Right atrium auricular region (tissue), 2 donors: ENCODE results near the gene ATP13A2. TPM values are rescaled to one million over a fixed set of nuclear protein-coding genes. Genes with fewer than 3 reads are reported as not detected.

ENCODE experiments used
- DNase-seq: peaks from one replicate; pipeline ENCODE4 v3.0.0-alpha.2; 2019; ENCODE audit warnings: low spot score
- H3K27ac ChIP-seq, 2 donors: fragments of 200-600 bp; sonication (generic); 1 replicate in 1 of 2; 2 replicates in 1 of 2; pipeline ENCODE4 v1.5.1; 2016 to 2019
- H3K27me3 ChIP-seq, 2 donors: fragments of 200-600 bp; sonication (generic); one replicate each; pipeline versions ENCODE4 v1.5.1 to v1.6.0; 2017 to 2019
- H3K36me3 ChIP-seq: fragments of 200-600 bp; sonication (generic); one replicate; pipeline ENCODE4 v1.5.1; 2016
- H3K4me1 ChIP-seq, 2 donors: fragments of 200-600 bp; sonication (generic); one replicate each; pipeline versions ENCODE4 v1.5.1 to v1.6.0; 2017 to 2019
- H3K4me3 ChIP-seq, 2 donors: fragments of 200-600 bp; sonication (generic); 1 replicate in 1 of 2; 2 replicates in 1 of 2; pipeline ENCODE4 v1.5.1; 2017 to 2019; ENCODE audit warnings: mild to moderate bottlenecking in 1 of 2, moderate library complexity in 1 of 2
- H3K9me3 ChIP-seq, 2 donors: fragments of 200-600 bp; sonication (generic); one replicate each; pipeline ENCODE4 v1.5.1; 2019
- total RNA-seq, 2 donors: library from RNA; depleted of rRNA; stranded (reverse); fragments of >200 nt; gene quantifications; one replicate each; pipeline ENCODE4 v1.1.0, GENCODE V29; 2016
- TF ChIP-seq, protein P1 (sequence below), 2 donors: fragments of 200-600 bp; sonication (generic); IDR thresholded peaks; one replicate each; pipeline ENCODE4 v1.5.1; 2019; ENCODE audit warnings: antibody characterized with exemption in 2 of 2

The ATP13A2 gene
- total RNA-seq, 2 donors from 2014 or later, result 13.6 to 24.2 TPM

DNA sequence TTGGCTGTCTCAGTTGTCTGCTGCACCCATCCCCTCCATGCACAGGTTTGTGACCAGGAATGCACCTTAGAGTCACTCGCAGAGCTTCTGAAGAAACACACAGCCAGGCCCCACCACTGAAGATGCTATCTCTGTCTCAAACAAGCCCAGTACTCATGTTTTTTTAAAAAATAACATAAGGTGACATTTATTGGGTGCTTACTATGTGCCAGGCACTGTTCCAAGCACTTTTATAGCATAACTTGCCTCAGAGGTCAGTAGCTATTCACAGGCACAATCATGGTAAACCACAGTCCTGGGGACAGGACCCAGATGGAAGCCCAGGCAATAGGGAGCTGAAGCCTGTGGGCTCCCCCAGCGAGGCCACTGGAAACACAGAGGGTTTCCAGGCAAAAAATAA lies 8.8 kb upstream of the ATP13A2 start:
- Histone ChIP-seq H3K4me3 (no peak overlapping the region), H3K9me3 (no peaks in the 10 kb centered on the region), H3K4me1 (no peaks in the 10 kb centered on the region), H3K27ac (no peak overlapping the region), H3K36me3 (peaks cover 77% of the 10 kb centered on the region), H3K27me3 (no peaks in the 10 kb centered on the region)
- DNase-seq, result no peak
- TF ChIP-seq, protein P1, sequence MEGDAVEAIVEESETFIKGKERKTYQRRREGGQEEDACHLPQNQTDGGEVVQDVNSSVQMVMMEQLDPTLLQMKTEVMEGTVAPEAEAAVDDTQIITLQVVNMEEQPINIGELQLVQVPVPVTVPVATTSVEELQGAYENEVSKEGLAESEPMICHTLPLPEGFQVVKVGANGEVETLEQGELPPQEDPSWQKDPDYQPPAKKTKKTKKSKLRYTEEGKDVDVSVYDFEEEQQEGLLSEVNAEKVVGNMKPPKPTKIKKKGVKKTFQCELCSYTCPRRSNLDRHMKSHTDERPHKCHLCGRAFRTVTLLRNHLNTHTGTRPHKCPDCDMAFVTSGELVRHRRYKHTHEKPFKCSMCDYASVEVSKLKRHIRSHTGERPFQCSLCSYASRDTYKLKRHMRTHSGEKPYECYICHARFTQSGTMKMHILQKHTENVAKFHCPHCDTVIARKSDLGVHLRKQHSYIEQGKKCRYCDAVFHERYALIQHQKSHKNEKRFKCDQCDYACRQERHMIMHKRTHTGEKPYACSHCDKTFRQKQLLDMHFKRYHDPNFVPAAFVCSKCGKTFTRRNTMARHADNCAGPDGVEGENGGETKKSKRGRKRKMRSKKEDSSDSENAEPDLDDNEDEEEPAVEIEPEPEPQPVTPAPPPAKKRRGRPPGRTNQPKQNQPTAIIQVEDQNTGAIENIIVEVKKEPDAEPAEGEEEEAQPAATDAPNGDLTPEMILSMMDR (IDR thresholded peaks at IDR 0.05), result no peak

DNA sequence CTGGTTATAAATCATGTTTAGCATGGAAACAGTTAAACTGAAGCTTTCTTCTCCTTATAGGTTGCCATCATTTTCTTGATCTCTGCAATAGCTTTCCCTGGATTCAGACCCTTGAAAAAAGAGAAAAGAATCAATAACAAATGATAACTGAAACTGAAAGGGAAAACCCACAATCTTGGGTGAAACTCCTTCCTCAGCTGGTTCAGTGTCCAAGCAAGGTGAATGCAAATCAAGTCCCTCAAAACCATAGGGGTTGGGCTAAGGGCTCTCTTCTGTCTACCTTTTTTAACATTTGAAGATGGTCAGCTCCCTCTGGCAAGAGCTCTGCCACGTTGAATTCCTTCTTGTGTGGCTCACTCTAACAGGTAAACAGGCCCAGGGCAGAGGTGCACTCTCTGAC lies 7.1 kb upstream of the ATP13A2 start:
- DNase-seq, result no peak
- no peaks in the 10 kb centered on the region for H3K27me3 ChIP-seq
- H3K27ac ChIP-seq, result no peak overlapping the region
- no peaks in the 10 kb centered on the region for H3K4me1 ChIP-seq
- no peaks in the 10 kb centered on the region for H3K9me3 ChIP-seq
- TF ChIP-seq, protein P1 (IDR thresholded peaks at IDR 0.05), result no peak
- no peak overlapping the region for H3K4me3 ChIP-seq
- H3K36me3 ChIP-seq, result peaks cover 61% of the 10 kb centered on the region

DNA sequence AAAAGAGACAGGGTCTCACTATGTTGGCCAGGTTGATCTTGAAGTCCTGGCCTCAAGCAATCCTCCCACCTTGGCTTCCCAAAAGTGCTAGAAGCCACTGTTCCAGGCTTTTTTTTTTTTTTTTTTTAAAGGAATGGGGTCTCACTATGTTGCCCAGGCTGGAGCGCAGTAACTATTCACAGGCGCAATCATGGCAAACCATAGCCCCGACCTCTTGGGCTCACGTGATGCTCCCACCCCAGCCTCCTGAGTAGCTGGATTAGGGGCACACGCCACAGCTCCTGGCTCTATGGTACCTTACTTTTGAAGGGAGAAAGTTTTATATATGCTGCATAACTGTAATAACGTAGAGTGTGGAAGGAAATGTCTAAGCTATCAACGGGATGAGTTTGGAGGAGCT lies 5.7 kb upstream of the ATP13A2 start:
- TF ChIP-seq, protein P1 (IDR thresholded peaks at IDR 0.05), result no peak
- DNase-seq, result no peak
- Histone ChIP-seq H3K4me3 (no peak overlapping the region), H3K4me1 (peaks cover 0 to 3% of the 10 kb centered on the region in 2 donors), H3K9me3 (no peaks in the 10 kb centered on the region), H3K27me3 (no peaks in the 10 kb centered on the region), H3K36me3 (peaks cover 47% of the 10 kb centered on the region), H3K27ac (no peak overlapping the region)

DNA sequence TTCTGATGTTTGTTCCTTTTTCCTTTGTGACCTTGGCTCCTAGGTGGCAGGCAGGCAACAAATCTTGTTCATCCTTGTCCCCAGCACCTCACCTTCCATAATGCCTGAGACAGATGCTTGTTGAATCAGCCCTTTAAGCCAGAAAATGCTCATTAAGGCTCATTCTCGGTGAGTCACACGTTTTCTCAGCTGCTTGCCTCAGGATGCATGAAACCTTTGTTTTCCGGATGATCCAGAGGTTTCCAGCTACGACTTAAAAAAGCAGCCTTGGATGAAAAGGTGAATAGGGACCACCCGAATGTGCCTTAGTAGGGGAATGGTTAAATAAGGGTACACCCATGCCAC lies 4.6 kb upstream of the ATP13A2 start:
- peaks cover 0 to 9% of the 10 kb centered on the region in 2 donors for H3K4me1 ChIP-seq
- TF ChIP-seq, protein P1 (IDR thresholded peaks at IDR 0.05), result no peak
- peaks cover 35% of the 10 kb centered on the region for H3K36me3 ChIP-seq
- DNase-seq, result no peak
- H3K27me3 ChIP-seq, result no peaks in the 10 kb centered on the region
- no peak overlapping the region for H3K27ac ChIP-seq
- H3K9me3 ChIP-seq, result no peaks in the 10 kb centered on the region
- H3K4me3 ChIP-seq, result no peak overlapping the region

DNA sequence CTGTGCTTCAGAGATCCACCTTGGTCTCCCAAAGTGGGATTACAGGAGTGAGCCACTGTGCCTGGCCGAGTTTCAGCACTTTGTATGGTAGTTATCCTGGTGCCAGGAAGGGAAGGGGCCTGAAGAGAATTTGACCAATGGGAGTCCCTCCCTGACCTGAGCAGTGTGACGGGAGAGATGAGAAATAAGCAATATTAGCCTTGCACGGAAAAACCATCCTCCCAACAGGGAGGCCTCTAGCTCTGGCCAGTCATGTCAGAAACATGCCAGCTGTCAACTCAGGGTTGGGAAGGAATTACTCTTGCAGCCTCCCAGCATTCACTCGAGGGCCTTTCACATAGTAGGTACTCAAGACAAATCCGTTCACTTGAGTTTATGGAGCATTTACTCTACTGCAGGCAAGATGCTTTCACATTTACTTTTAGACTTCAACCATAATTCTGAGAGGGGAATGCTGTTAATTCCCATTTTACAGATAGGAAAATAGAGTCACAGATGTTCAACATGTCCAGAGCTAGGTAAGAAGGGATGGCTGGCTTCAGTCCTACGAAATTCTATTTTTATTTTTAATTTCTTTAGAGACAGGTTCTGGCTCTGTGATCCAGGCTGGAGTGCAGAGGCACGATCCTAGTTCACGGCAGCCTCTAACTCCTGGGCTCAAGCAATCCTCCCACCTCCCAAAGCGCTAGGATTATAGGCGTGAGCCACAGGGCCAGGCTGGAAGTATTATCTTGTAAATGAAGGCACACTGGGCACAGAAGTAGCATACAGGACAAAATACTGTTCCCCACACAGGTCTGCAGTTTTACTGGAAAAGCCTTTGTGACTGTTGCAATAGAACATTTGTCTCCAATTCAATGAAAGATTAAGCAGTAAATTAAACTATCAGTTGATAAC lies 3.2 kb upstream of the ATP13A2 start:
- H3K9me3 ChIP-seq, result no peaks in the 10 kb centered on the region
- peaks cover 22% of the 10 kb centered on the region for H3K36me3 ChIP-seq
- H3K4me3 ChIP-seq, result no peak overlapping the region
- TF ChIP-seq, protein P1 (IDR thresholded peaks at IDR 0.05), result no peak
- no peak overlapping the region for H3K27ac ChIP-seq
- H3K4me1 ChIP-seq, result peaks cover 0 to 23% of the 10 kb centered on the region in 2 donors
- no peaks in the 10 kb centered on the region for H3K27me3 ChIP-seq
- no peak for DNase-seq
